PC-3 (cell line): ENCODE data around the gene SPRR3.

Source experiments
- EZH2phosphoT487 ChIP-seq: fragments of 300-600 bp; sonication (generic); IDR thresholded peaks from 2 replicates; pipeline ENCODE4 v1.6.1; 2018; ENCODE audit warnings: mild to moderate bottlenecking, antibody characterized with exemption, low read length, borderline replicate concordance
- TF ChIP-seq, protein P1 (sequence below): fragments of 300-600 bp; sonication (generic); conservative IDR thresholded peaks from 2 replicates; pipeline ENCODE4 v1.5.1; 2017; ENCODE audit warnings: antibody characterized with exemption, low read depth, mild to moderate bottlenecking, low read length

GRCh38 chr1:152996633-152997400, 4.7 kb upstream of the SPRR3 start:
- TF ChIP-seq, protein P1, sequence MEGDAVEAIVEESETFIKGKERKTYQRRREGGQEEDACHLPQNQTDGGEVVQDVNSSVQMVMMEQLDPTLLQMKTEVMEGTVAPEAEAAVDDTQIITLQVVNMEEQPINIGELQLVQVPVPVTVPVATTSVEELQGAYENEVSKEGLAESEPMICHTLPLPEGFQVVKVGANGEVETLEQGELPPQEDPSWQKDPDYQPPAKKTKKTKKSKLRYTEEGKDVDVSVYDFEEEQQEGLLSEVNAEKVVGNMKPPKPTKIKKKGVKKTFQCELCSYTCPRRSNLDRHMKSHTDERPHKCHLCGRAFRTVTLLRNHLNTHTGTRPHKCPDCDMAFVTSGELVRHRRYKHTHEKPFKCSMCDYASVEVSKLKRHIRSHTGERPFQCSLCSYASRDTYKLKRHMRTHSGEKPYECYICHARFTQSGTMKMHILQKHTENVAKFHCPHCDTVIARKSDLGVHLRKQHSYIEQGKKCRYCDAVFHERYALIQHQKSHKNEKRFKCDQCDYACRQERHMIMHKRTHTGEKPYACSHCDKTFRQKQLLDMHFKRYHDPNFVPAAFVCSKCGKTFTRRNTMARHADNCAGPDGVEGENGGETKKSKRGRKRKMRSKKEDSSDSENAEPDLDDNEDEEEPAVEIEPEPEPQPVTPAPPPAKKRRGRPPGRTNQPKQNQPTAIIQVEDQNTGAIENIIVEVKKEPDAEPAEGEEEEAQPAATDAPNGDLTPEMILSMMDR: no peak
- no peak for TF ChIP-seq EZH2phosphoT487
